Measurements from ENCODE around the gene ASCL3. TPM values are rescaled to one million over a fixed set of nuclear protein-coding genes. Genes with fewer than 3 reads are reported as not detected.
"Not testable (repeated sequence)": the region's sequence is repeated elsewhere in the genome, so short reads cannot be mapped to it uniquely, and the experiment has no call there.

The ASCL3 gene
- total and polyA plus RNA-seq, 4 donors: 0.26 TPM; not detected in 3

DNA sequence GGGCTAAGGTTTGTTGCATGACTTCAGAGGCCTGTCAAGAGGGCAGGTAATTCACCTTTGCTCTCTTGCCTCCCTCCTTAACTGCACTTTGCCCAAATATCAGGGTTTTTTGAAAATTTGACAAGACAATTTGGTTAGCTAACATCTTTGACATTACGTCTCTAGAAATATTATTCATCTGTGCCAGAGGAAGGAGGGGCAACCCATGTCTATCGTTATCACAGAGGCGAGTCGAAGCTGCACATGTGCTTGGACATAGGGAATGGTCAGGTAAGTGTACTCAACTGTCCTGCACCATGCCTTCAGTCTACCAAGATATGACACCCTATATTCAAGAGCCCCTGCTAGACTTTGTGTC, 28.2 kb downstream of the ASCL3 start:
- peaks cover 20% of the 10 kb centered on the region for H3K4me1 ChIP-seq (ENCODE audit: control insufficient read depth, insufficient read depth, low read length)
- no CpG with 5 or more reads among the region's 4 CpGs for WGBS (ENCODE audit: insufficient coverage)
- H3K9me3 ChIP-seq (ENCODE audit: control insufficient read depth, insufficient read depth, low read length): no peaks in the 10 kb centered on the region
- no peaks in the 10 kb centered on the region for H3K27me3 ChIP-seq (ENCODE audit: control insufficient read depth, insufficient read depth, low read length)
- H3K27ac ChIP-seq (ENCODE audit: low read depth, low read length): peak overlapping the region; percentile 25
- H3K36me3 ChIP-seq (ENCODE audit: control insufficient read depth, insufficient read depth, low read length): peaks cover 16% of the 10 kb centered on the region
- no peak for DNase-seq (ENCODE audit: low read depth in 4 of 6, low spot score in 6 of 6)
- H3K4me3 ChIP-seq (ENCODE audit: low read depth, low read length): no peak overlapping the region

DNA sequence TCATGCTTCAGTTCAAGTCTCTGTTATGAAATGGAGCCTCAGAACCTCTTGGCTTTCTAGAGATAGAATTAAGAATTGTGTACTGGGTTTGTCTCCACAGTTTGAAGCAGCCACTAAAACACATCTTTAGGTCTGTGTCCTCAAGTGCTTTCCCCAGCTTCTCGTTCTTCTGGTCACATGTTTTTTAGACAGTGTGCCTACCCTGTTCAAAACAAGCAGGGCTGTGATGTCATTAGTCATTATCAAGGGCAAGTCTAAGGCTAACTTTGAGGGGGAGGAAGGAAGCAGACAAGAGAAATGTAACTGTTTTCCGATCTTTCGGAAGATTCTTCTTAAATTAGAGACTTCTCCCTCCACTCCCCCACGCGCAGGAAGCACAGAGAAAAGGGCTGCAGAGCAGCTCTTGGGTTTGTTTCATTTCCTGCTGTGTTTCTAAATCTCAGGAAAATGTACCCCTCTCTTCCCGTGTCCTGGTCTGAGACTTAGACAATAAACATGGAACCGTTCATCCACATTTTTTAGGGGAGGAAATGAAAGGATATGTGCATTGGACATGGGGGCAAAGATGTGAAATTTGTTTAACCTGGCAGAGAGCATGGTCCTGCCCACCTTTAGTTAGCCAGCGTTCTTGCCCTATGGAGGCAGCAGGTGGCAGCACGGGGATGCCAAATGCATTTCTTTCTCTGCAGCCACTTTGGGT, 28.7 kb downstream of the ASCL3 start:
- Histone ChIP-seq H3K4me3 (ENCODE audit: low read depth, low read length) (no peak overlapping the region), H3K27ac (ENCODE audit: low read depth, low read length) (peak overlapping the region; percentile 25), H3K4me1 (ENCODE audit: control insufficient read depth, insufficient read depth, low read length) (peaks cover 21% of the 10 kb centered on the region), H3K27me3 (ENCODE audit: control insufficient read depth, insufficient read depth, low read length) (no peaks in the 10 kb centered on the region), H3K36me3 (ENCODE audit: control insufficient read depth, insufficient read depth, low read length) (peaks cover 13% of the 10 kb centered on the region), H3K9me3 (ENCODE audit: control insufficient read depth, insufficient read depth, low read length) (no peaks in the 10 kb centered on the region)
- 13% methylated on average over 1 of the region's 9 CpGs for WGBS (ENCODE audit: insufficient coverage)
- peak in 3 of 6 donors; percentile 35 to 90 (median 76) for DNase-seq (ENCODE audit: low read depth in 4 of 6, low spot score in 6 of 6)

DNA sequence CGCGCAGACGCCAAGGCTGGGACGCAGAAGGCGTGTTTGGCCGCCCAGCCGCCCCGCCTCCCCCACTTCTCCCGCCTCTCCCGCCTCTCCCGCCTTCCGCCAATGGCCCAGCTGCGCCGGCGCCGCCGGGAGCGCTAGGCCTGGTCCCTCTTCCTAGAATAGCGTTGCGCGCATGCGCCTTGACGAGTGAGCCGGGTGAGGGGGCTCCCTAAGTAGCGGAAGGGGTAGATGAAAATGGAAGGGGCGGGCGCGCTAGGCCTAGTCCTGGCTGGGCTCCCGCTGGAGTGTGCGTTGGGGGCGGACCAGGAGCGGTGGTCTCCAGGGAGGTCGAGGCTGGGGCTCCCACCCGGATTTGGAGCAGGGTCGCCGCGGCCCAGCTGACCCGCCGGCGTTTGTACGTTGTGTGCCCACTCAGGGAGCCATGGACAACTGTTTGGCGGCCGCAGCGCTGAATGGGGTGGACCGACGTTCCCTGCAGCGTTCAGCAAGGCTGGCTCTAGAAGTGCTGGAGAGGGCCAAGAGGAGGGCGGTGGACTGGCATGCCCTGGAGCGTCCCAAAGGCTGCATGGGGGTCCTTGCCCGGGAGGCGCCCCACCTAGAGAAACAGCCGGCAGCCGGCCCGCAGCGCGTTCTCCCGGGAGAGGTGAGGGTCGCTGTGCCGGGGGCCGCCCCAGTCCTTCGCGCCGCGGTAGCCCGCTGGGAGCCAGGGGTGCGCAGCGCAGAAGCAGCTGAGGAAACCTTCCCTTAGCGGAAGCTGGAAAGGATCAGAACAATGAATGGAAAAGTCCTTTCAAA, 31.6 kb downstream of the ASCL3 start, which contains the start of gene AKIP1:
Gene AKIP1, plus strand, starts transcription at position 161 of the 795 bp plus-strand sequence. Its CDS starts 261 bp downstream, at position 422.
- peak; percentile 92 to 99 (median 96) for DNase-seq (ENCODE audit: low read depth in 4 of 6, low spot score in 6 of 6)
- WGBS (ENCODE audit: insufficient coverage): under 1% methylated on average over 67 of the region's 68 CpGs
- no peaks in the 10 kb centered on the region for H3K9me3 ChIP-seq (ENCODE audit: control insufficient read depth, insufficient read depth, low read length)

DNA sequence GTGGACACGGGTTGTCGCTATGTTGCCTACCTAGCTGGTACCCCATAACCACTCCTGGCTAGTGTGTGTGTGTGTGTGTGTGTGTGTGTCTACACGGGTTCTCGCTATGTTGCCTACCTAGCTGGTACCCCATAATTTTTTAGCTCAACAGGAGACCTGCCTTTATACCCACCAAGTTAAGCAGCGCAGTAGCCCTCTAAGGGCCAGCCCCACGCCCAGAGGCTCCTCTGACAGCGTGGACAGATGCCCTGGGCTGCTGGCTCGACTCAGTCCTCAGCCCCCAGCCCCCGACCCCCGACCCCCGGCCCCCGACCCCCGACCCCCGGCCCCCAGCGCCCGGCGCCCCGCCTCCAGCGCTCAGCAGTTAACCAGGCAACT, 32.2 kb downstream of the ASCL3 start:
- 0% methylated on average over 8 of the region's 19 CpGs for WGBS (ENCODE audit: insufficient coverage)
- no peak for DNase-seq (ENCODE audit: low read depth in 4 of 6, low spot score in 6 of 6)
- Histone ChIP-seq H3K9me3 (ENCODE audit: control insufficient read depth, insufficient read depth, low read length) (no peaks in the 10 kb centered on the region), H3K27ac (ENCODE audit: low read depth, low read length) (no peak overlapping the region), H3K36me3 (ENCODE audit: control insufficient read depth, insufficient read depth, low read length) (peaks cover 2% of the 10 kb centered on the region), H3K27me3 (ENCODE audit: control insufficient read depth, insufficient read depth, low read length) (no peaks in the 10 kb centered on the region), H3K4me3 (ENCODE audit: low read depth, low read length) (peak overlapping the region; percentile 83), H3K4me1 (ENCODE audit: control insufficient read depth, insufficient read depth, low read length) (peaks cover 21% of the 10 kb centered on the region)

More for the DNA sequence above, 31.6 kb downstream of the ASCL3 start, which contains the start of gene AKIP1:
- Histone ChIP-seq H3K27me3 (ENCODE audit: control insufficient read depth, insufficient read depth, low read length) (no peaks in the 10 kb centered on the region), H3K36me3 (ENCODE audit: control insufficient read depth, insufficient read depth, low read length) (peaks cover 7% of the 10 kb centered on the region), H3K4me3 (ENCODE audit: low read depth, low read length) (peak within 1 kb of the TSS; percentile 83), H3K27ac (ENCODE audit: low read depth, low read length) (peak within 1 kb of the TSS; percentile 90), H3K4me1 (ENCODE audit: control insufficient read depth, insufficient read depth, low read length) (peaks cover 21% of the 10 kb centered on the region)

DNA sequence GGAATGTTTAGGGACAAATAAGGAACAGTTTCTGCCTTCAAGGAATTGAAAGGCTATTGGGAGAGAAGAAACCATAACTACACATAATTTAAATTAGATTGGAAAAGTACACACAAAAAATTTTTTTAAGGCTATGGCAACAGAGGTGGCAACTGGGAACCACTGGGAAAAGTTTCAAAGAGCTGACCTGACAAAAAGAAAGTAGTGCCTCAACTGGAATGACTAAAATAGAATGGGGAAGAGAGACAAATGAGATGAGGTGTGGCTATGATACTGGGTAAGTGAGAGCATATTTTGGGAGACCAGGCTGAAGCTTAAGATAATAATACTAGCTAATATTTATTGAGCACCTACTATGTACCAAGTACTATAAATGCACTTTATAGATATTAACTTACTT, 34.7 kb downstream of the ASCL3 start:
- H3K36me3 ChIP-seq (ENCODE audit: control insufficient read depth, insufficient read depth, low read length): no peaks in the 10 kb centered on the region
- H3K4me1 ChIP-seq (ENCODE audit: control insufficient read depth, insufficient read depth, low read length): peaks cover 8% of the 10 kb centered on the region
- no peaks in the 10 kb centered on the region for H3K27me3 ChIP-seq (ENCODE audit: control insufficient read depth, insufficient read depth, low read length)
- no peaks in the 10 kb centered on the region for H3K9me3 ChIP-seq (ENCODE audit: control insufficient read depth, insufficient read depth, low read length)
- H3K27ac ChIP-seq (ENCODE audit: low read depth, low read length): no peak overlapping the region
- DNase-seq (ENCODE audit: low read depth in 4 of 6, low spot score in 6 of 6): no peak
- H3K4me3 ChIP-seq (ENCODE audit: low read depth, low read length): no peak overlapping the region

DNA sequence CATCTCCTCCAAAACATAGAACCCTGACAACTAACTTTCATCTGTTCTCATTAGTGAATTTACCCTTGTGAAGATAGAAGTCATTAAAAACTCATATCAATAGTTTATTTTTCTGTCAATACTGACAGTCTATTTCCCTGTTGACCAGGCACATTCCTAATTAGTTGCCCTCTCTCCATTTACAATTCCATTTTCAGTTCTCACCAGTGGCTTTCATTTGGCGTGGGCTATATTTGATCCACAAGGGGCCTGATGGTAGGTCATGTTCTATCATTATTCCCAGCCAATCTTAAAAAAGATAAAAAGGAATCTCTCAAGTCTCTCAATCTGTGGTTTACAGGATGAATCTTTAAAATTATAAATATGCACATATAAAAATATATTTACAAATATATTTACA, 35.7 kb downstream of the ASCL3 start:
- Histone ChIP-seq H3K9me3 (ENCODE audit: control insufficient read depth, insufficient read depth, low read length) (no peaks in the 10 kb centered on the region), H3K27ac (ENCODE audit: low read depth, low read length) (no peak overlapping the region), H3K36me3 (ENCODE audit: control insufficient read depth, insufficient read depth, low read length) (no peaks in the 10 kb centered on the region), H3K4me3 (ENCODE audit: low read depth, low read length) (no peak overlapping the region), H3K4me1 (ENCODE audit: control insufficient read depth, insufficient read depth, low read length) (peaks cover 7% of the 10 kb centered on the region), H3K27me3 (ENCODE audit: control insufficient read depth, insufficient read depth, low read length) (no peaks in the 10 kb centered on the region)
- no CpG with 5 or more reads among the region's 1 CpG for WGBS (ENCODE audit: insufficient coverage)
- DNase-seq (ENCODE audit: low read depth in 4 of 6, low spot score in 6 of 6): no peak

DNA sequence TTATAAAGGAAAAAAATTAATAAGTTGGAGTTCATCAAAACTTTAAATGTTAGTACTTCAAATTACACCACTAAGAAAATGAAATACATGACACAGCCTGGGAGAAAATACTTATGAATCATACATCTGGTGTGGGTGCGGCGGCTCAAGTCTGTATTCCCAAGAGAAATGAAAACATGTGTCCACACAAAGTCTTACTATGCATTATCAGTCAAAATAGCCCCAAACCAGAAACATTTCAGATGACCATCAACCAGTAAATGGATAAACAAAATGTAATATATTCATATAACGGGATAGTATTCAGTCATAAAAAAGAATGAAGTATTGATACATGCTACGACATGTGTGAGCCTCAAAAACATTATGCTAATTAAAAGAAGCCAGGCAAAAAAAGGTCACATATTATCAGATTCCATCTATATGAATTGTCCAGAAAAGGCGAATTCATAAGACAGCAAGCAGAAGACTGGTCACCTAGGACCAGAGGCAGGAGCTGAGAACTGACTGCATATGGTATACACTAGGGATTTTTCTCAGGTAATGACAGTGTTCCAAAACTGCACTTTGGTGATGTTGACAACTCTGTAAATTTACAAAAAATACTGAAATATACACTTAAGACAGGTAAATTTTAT, 37.2 kb downstream of the ASCL3 start:
- no peaks in the 10 kb centered on the region for H3K36me3 ChIP-seq (ENCODE audit: control insufficient read depth, insufficient read depth, low read length)
- no peak overlapping the region for H3K27ac ChIP-seq (ENCODE audit: low read depth, low read length)
- H3K9me3 ChIP-seq (ENCODE audit: control insufficient read depth, insufficient read depth, low read length): no peaks in the 10 kb centered on the region
- H3K4me3 ChIP-seq (ENCODE audit: low read depth, low read length): no peak overlapping the region
- peaks cover 7% of the 10 kb centered on the region for H3K4me1 ChIP-seq (ENCODE audit: control insufficient read depth, insufficient read depth, low read length)
- DNase-seq (ENCODE audit: low read depth in 4 of 6, low spot score in 6 of 6): no peak
- H3K27me3 ChIP-seq (ENCODE audit: control insufficient read depth, insufficient read depth, low read length): no peaks in the 10 kb centered on the region
- 100% methylated on average over 1 of the region's 5 CpGs for WGBS (ENCODE audit: insufficient coverage)

DNA sequence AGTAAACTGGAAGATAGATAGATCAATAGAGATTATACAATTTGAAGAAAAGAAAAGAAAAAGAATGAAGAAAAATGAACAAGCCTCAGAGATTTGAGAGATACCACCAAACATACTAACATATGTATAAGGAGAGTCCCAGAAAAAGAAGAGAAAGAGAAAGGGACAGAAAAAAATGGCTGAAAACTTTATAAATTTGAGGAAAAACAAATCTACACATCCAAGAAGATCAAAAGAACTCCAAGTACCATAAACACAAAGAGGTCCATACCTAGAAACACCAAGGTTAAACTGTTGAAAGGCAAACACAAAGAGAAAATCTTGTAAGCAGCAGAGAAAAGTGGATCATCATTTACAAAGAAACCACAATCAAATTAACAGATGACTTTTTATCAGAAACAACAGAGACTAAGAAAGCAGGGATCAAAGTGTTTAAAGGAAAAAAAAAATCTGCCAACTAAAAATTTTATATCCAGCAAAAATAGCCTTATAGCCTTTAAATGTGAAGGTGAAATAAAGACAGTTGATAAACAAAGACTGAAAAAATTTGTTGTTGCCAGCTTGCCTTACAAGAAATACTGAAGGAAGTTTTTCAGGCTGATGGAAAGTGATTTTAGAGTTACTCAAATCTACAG, 43.6 kb downstream of the ASCL3 start:
- H3K36me3 ChIP-seq (ENCODE audit: control insufficient read depth, insufficient read depth, low read length): no peaks in the 10 kb centered on the region
- peaks cover 3% of the 10 kb centered on the region for H3K9me3 ChIP-seq (ENCODE audit: control insufficient read depth, insufficient read depth, low read length)
- H3K27me3 ChIP-seq (ENCODE audit: control insufficient read depth, insufficient read depth, low read length): no peaks in the 10 kb centered on the region
- H3K4me1 ChIP-seq (ENCODE audit: control insufficient read depth, insufficient read depth, low read length): no peaks in the 10 kb centered on the region
- H3K27ac ChIP-seq (ENCODE audit: low read depth, low read length): no peak overlapping the region
- no peak overlapping the region for H3K4me3 ChIP-seq (ENCODE audit: low read depth, low read length)
- DNase-seq (ENCODE audit: low read depth in 4 of 6, low spot score in 6 of 6): no peak

DNA sequence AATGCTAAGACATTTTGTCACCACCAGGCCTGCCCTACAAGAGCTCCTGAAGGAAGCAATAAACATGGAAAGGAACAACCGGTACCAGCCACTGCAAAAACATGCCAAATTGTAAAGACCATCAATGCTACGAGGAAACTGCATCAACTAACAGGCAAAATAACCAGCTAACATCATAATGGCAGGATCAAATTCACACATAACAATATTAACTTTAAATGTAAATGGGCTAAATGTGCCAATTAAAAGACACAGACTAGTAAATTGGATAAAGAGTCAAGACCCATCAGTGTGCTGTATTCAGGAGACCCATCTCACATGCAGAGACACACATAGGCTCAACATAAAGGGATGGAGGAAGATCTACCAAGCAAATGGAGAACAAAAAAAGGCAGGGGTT, 51.6 kb downstream of the ASCL3 start:
- H3K27me3 ChIP-seq (ENCODE audit: control insufficient read depth, insufficient read depth, low read length): not testable (repeated sequence)
- WGBS (ENCODE audit: insufficient coverage): no CpG with 5 or more reads among the region's 2 CpGs

More for the DNA sequence above, 51.6 kb downstream of the ASCL3 start:
- H3K36me3 ChIP-seq (ENCODE audit: control insufficient read depth, insufficient read depth, low read length); DNase-seq (ENCODE audit: low read depth in 4 of 6, low spot score in 6 of 6); H3K4me3 ChIP-seq (ENCODE audit: low read depth, low read length); H3K27ac ChIP-seq (ENCODE audit: low read depth, low read length); H3K9me3 ChIP-seq (ENCODE audit: control insufficient read depth, insufficient read depth, low read length); H3K4me1 ChIP-seq (ENCODE audit: control insufficient read depth, insufficient read depth, low read length): not testable (repeated sequence)

Data from spinal cord (tissue), 10 donors.